ENCODE results near the gene RBM23. TPM values are rescaled to one million over a fixed set of nuclear protein-coding genes. Genes with fewer than 3 reads are reported as not detected.

RBM23 gene
- total and polyA plus RNA-seq, 9 of the 15 experiments (the other 6 are each of a cell fraction or from before 2014, with no cell fraction given): 46.0 to 102 (median 58.5) TPM

GRCh38 chr14:22928237-22929103 is 9.5 kb upstream of the RBM23 start (continued):
- TF ChIP-seq CHD7 (IDR thresholded peaks at IDR 0.05; ENCODE audit: low read depth, low read length): no peak
- TF ChIP-seq, protein P1, sequence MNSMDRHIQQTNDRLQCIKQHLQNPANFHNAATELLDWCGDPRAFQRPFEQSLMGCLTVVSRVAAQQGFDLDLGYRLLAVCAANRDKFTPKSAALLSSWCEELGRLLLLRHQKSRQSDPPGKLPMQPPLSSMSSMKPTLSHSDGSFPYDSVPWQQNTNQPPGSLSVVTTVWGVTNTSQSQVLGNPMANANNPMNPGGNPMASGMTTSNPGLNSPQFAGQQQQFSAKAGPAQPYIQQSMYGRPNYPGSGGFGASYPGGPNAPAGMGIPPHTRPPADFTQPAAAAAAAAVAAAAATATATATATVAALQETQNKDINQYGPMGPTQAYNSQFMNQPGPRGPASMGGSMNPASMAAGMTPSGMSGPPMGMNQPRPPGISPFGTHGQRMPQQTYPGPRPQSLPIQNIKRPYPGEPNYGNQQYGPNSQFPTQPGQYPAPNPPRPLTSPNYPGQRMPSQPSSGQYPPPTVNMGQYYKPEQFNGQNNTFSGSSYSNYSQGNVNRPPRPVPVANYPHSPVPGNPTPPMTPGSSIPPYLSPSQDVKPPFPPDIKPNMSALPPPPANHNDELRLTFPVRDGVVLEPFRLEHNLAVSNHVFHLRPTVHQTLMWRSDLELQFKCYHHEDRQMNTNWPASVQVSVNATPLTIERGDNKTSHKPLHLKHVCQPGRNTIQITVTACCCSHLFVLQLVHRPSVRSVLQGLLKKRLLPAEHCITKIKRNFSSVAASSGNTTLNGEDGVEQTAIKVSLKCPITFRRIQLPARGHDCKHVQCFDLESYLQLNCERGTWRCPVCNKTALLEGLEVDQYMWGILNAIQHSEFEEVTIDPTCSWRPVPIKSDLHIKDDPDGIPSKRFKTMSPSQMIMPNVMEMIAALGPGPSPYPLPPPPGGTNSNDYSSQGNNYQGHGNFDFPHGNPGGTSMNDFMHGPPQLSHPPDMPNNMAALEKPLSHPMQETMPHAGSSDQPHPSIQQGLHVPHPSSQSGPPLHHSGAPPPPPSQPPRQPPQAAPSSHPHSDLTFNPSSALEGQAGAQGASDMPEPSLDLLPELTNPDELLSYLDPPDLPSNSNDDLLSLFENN (IDR thresholded peaks at IDR 0.05; ENCODE audit: low read depth in 2 of 2, low read length in 2 of 2): no peak
- TF ChIP-seq ZBTB12 (CRISPR knock-in tag; IDR thresholded peaks at IDR 0.05): no peak
- no peak for TF ChIP-seq EGR1 (conservative IDR thresholded peaks at IDR 0.05)
- TF ChIP-seq ZBTB17 (CRISPR knock-in tag; IDR thresholded peaks at IDR 0.05): 0 out of 2 replicates have a peak, but pooled peaks have one; percentile 50
- TF ChIP-seq MTA1 (IDR thresholded peaks at IDR 0.05; ENCODE audit: borderline replicate concordance): no peak
- no peak for TF ChIP-seq NFXL1 (CRISPR knock-in tag; IDR thresholded peaks at IDR 0.05)

Data from K562 (cell line).